Measurements from ENCODE around the gene SUGCT. TPM values are rescaled to one million over a fixed set of nuclear protein-coding genes. Genes with fewer than 3 reads are reported as not detected.

SUGCT gene
- total RNA-seq, 1 experiment from 2014 or later, result 5.4 TPM

GRCh38 chr7:40283391-40283790, 148.6 kb downstream of the SUGCT start:
- Histone ChIP-seq H3K79me2 (ENCODE audit: insufficient read depth, low read length) (no peaks in the 10 kb centered on the region), H2BK20ac (ENCODE audit: low read depth, low read length, poor library complexity, severe bottlenecking) (no peak overlapping the region), H3T11ph (ENCODE audit: low read length) (no peak overlapping the region), H3K79me1 (ENCODE audit: insufficient read depth, low read depth, low read length, poor library complexity, severe bottlenecking) (no peaks in the 10 kb centered on the region), H2BK15ac (ENCODE audit: low read depth, low read length) (no peak overlapping the region), H2BK5ac (ENCODE audit: insufficient read length, low read length) (no peak overlapping the region), H4K91ac (ENCODE audit: insufficient read length, low read depth, low read length) (no peak overlapping the region), H2AK5ac (ENCODE audit: insufficient read length, low read length) (no peak overlapping the region), H3K23me2 (ENCODE audit: insufficient read length, low read depth, low read length, poor library complexity, severe bottlenecking) (no peaks in the 10 kb centered on the region), H3K4ac (ENCODE audit: low read depth, low read length) (no peak overlapping the region), H3K56ac (ENCODE audit: insufficient read length, low read depth, low read length) (no peak overlapping the region), H2BK12ac (ENCODE audit: insufficient read length, low read depth, low read length) (no peak overlapping the region), H3K4me1 (ENCODE audit: insufficient read depth, low read length) (no peaks in the 10 kb centered on the region), H2AFZ (ENCODE audit: low read length) (no peak overlapping the region), H3K9me3 (ENCODE audit: control insufficient read depth, low read depth, low read length) (no peaks in the 10 kb centered on the region), H3K27ac (ENCODE audit: insufficient read length, low read depth, low read length) (no peak overlapping the region), H3K14ac (ENCODE audit: insufficient read depth, low read length) (no peak overlapping the region), H3K4me2 (ENCODE audit: insufficient read depth, insufficient read length, low read length) (no peak overlapping the region), H2BK120ac (ENCODE audit: low read depth, low read length, poor library complexity, severe bottlenecking) (no peak overlapping the region), H3K18ac (ENCODE audit: insufficient read length, low read depth, low read length) (no peak overlapping the region), H3K9ac (ENCODE audit: extremely low read depth, insufficient read length, low read length) (no peak overlapping the region), H3K27me3 (ENCODE audit: insufficient read depth, low read length) (no peaks in the 10 kb centered on the region), H4K8ac (replicated peaks; ENCODE audit: insufficient read length, low read depth, low read length) (no peak overlapping the region), H3K23ac (ENCODE audit: insufficient read length, low read depth, low read length) (no peak overlapping the region), H4K5ac (ENCODE audit: insufficient read length, low read depth, low read length) (no peak overlapping the region), H4K20me1 (ENCODE audit: control insufficient read depth, insufficient read depth, insufficient read length) (no peaks in the 10 kb centered on the region)
- no CpG with 5 or more reads among the region's 6 CpGs for WGBS (ENCODE audit: extremely low coverage, insufficient read length, low lambda C conversion rate)
- no peaks in the 10 kb centered on the region for H3K36me3 Mint-ChIP-seq (ENCODE audit: insufficient read depth in 1 of 3, low read depth in 3 of 3)
- TF ChIP-seq CTCF (conservative IDR thresholded peaks at IDR 0.05), result no peak
- no peaks in the 10 kb centered on the region for H3K4me1 Mint-ChIP-seq
- H3K27ac Mint-ChIP-seq, result no peak overlapping the region; a peak in 1 of 7 replicates
- H3K27me3 Mint-ChIP-seq (ENCODE audit: low read depth), result no peaks in the 10 kb centered on the region
- H3K9me3 Mint-ChIP-seq, result peaks cover 3 to 4% of the 10 kb centered on the region in 2 experiments; a peak in 3 of 5 replicates
- DNase-seq, result no peak
- H3K4me3 Mint-ChIP-seq, result no peak overlapping the region
